Activated naive CD4-positive, alpha-beta T cell (primary cell): ENCODE measurements around the gene SPP2.
A peak's percentile ranks its signal among the peaks of the same experiment; 100 is the strongest.

Source experiments
- DNase-seq, 4 experiments: peaks; one replicate each; lab custom pipeline; 2025; lab: John Stamatoyannopoulos, UW

The SPP2 gene

GRCh38 chr2:234050455-234051135, at the start of gene SPP2:
Gene SPP2, plus strand, starts transcription at chr2:234050702. Its CDS starts 85 bp downstream, at chr2:234050787.
- DNase-seq, result no peak

- DNase-seq, result no peak
Observed at GRCh38 chr2:234001380-234002160, 48.9 kb upstream of the SPP2 start.

GRCh38 chr2:234002281-234002680, 48.2 kb upstream of the SPP2 start:
- no peak for DNase-seq

GRCh38 chr2:234003972-234004617, 46.4 kb upstream of the SPP2 start:
- DNase-seq, result no peak

- no peak for DNase-seq
Observed at GRCh38 chr2:234005126-234005525, 45.4 kb upstream of the SPP2 start.

- DNase-seq, result no peak
Observed at GRCh38 chr2:234006501-234006900, 44.0 kb upstream of the SPP2 start.

GRCh38 chr2:234014427-234014826, 36.1 kb upstream of the SPP2 start:
- no peak for DNase-seq

- no peak for DNase-seq
Observed at GRCh38 chr2:234015861-234016260, 34.6 kb upstream of the SPP2 start.

GRCh38 chr2:234019896-234020295, 30.6 kb upstream of the SPP2 start:
- no peak for DNase-seq

GRCh38 chr2:234020332-234020731, 30.2 kb upstream of the SPP2 start:
- no peak for DNase-seq

GRCh38 chr2:234022424-234022823, 28.1 kb upstream of the SPP2 start:
- no peak for DNase-seq

GRCh38 chr2:234024304-234024703, 26.2 kb upstream of the SPP2 start:
- DNase-seq, result no peak

- DNase-seq, result peak in 2 of 4 experiments; percentile 9 to 17
Observed at GRCh38 chr2:234025466-234025865, 25.0 kb upstream of the SPP2 start.

- DNase-seq, result no peak
Observed at GRCh38 chr2:234025891-234026401, 24.6 kb upstream of the SPP2 start.

GRCh38 chr2:234026693-234027254, 23.7 kb upstream of the SPP2 start:
- no peak for DNase-seq

- DNase-seq, result no peak
Observed at GRCh38 chr2:234027641-234028040, 22.9 kb upstream of the SPP2 start.

- no peak for DNase-seq
Observed at GRCh38 chr2:234029150-234029733, 21.3 kb upstream of the SPP2 start.

- no peak for DNase-seq
Observed at GRCh38 chr2:234031207-234031606, 19.3 kb upstream of the SPP2 start.

GRCh38 chr2:234032279-234032856, 18.1 kb upstream of the SPP2 start:
- DNase-seq, result no peak

GRCh38 chr2:234033174-234033573, 17.3 kb upstream of the SPP2 start:
- no peak for DNase-seq

GRCh38 chr2:234033885-234034284, 16.6 kb upstream of the SPP2 start:
- DNase-seq, result no peak
